Breast epithelium (tissue), 4 donors: Measurements from ENCODE around the gene ATRN. TPM values are rescaled to one million over a fixed set of nuclear protein-coding genes. Genes with fewer than 3 reads are reported as not detected.

Experiments
- DNase-seq, 2 donors: peaks; one replicate each; pipeline ENCODE4 v3.0.0-alpha.2; 2019; ENCODE audit warnings: low spot score in 2 of 2
- H3K27ac ChIP-seq, 2 donors: fragments of 200-600 bp; sonication (generic) in 1 of 2; one replicate each; pipeline ENCODE4 v1.5.1; 2016 to 2019; ENCODE audit warnings: mild to moderate bottlenecking in 1 of 2
- H3K27me3 ChIP-seq, 2 donors: fragments of 200-600 bp; sonication (generic) in 1 of 2; one replicate each; pipeline versions ENCODE4 v1.5.1 to v1.6.0; 2017 to 2019; ENCODE audit warnings: control low read depth in 1 of 2, mild to moderate bottlenecking in 1 of 2
- H3K36me3 ChIP-seq: fragments of 200-600 bp; one replicate; pipeline ENCODE4 v1.5.1; 2019
- H3K4me1 ChIP-seq, 2 donors: fragments of 200-600 bp; sonication (generic); one replicate each; pipeline ENCODE4 v1.5.1; 2016 to 2019; ENCODE audit warnings: control low read depth in 1 of 2
- H3K4me3 ChIP-seq, 3 donors: fragments of 200-600 bp; sonication (generic); 1 replicate in 2 of 3; 2 replicates in 1 of 3; pipeline ENCODE4 v1.5.1; 2016 to 2019; ENCODE audit warnings: mild to moderate bottlenecking in 3 of 3, moderate library complexity in 2 of 3
- H3K9me3 ChIP-seq, 2 donors: fragments of 200-600 bp; sonication (generic) in 1 of 2; one replicate each; pipeline ENCODE4 v1.5.1; 2016 to 2019; ENCODE audit warnings: control low read depth in 1 of 2
- CTCF ChIP-seq, 3 donors: fragments of 450-650 bp; IDR thresholded peaks; one replicate each; pipeline ENCODE4 v1.5.1; 2016 to 2017; ENCODE audit warnings: antibody characterized with exemption in 3 of 3, mild to moderate bottlenecking in 3 of 3, moderate library complexity in 3 of 3
- POLR2A ChIP-seq: fragments of 450-650 bp; IDR thresholded peaks from one replicate; pipeline ENCODE4 v1.6.1; 2016; ENCODE audit warnings: antibody characterized with exemption, mild to moderate bottlenecking, moderate library complexity
- POLR2AphosphoS5 ChIP-seq, 3 donors: sonication (generic); formaldehyde crosslinking; IDR thresholded peaks; one replicate each; pipeline ENCODE4 v1.6.1; 2017; ENCODE audit warnings: antibody characterized with exemption in 3 of 3
- intact Hi-C: fragments of 100-400 bp; cut with DNase I; formaldehyde crosslinking; loops from one replicate; pipeline ENCODE4 v1.15.1; 2023; ENCODE audit warnings: low total_unique reads
- total RNA-seq, 3 donors: library from RNA; depleted of rRNA; stranded (reverse); fragments of >200 nt; gene quantifications; one replicate each; pipeline ENCODE4 v1.1.0, GENCODE V29; 2016

ATRN gene
- total RNA-seq, 3 donors from 2014 or later, result 26.5 to 35.6 (median 32.3) TPM

GRCh38 chr20:3661814-3662665, 191.2 kb downstream of the ATRN start:
- Histone ChIP-seq H3K9me3 (no peaks in the 10 kb centered on the region), H3K27me3 (peaks cover 0 to 39% of the 10 kb centered on the region in 2 donors), H3K27ac (no peak overlapping the region), H3K36me3 (no peaks in the 10 kb centered on the region), H3K4me1 (peaks cover 0 to 5% of the 10 kb centered on the region in 2 donors), H3K4me3 (no peak overlapping the region)
- no peak for DNase-seq
- no peak for TF ChIP-seq POLR2AphosphoS5 (IDR thresholded peaks at IDR 0.05)
- TF ChIP-seq POLR2A, result no peak
- no peak for TF ChIP-seq CTCF (IDR thresholded peaks at IDR 0.05)
- intact Hi-C loops, result no loop called here

- peaks cover 0 to 5% of the 10 kb centered on the region in 2 donors for H3K4me1 ChIP-seq
- intact Hi-C loops, result no loop called here
- no peaks in the 10 kb centered on the region for H3K36me3 ChIP-seq
- TF ChIP-seq POLR2AphosphoS5 (IDR thresholded peaks at IDR 0.05) (no peak), POLR2A (no peak), CTCF (IDR thresholded peaks at IDR 0.05) (no peak)
- H3K27ac ChIP-seq, result no peak within 1 kb of the TSS
- DNase-seq, result no peak
- no peaks in the 10 kb centered on the region for H3K9me3 ChIP-seq
- H3K27me3 ChIP-seq, result peaks cover 0 to 39% of the 10 kb centered on the region in 2 donors
- H3K4me3 ChIP-seq, result no peak within 1 kb of the TSS
These were observed 192.3 kb downstream of the ATRN start, which contains the start of gene GFRA4 for GRCh38 chr20:3663031-3663701. TSS of gene GFRA4 (minus strand) at chr20:3663399. CDS start at chr20:3663399, 0 bp downstream.

DNA sequence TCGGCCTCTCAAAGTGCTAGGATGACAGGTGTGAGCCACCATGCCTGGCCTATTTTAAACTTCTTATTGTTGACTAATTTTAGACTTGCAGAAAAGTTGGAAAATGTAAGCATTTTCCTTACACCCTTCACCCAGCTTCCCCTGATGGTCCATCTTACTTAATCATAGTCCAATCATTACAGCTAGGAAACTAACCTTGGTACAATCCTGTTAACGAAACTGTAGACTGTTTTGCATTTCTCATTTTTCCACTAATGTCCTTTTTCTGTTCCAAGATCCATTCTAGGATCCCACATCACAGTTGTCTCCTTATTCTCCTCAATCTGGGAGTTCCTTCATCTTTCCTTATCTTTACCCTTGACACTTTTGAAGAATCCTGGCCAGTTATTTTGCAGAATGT, 193.0 kb downstream of the ATRN start:
- no peaks in the 10 kb centered on the region for H3K36me3 ChIP-seq
- DNase-seq, result no peak
- TF ChIP-seq CTCF (IDR thresholded peaks at IDR 0.05), result no peak
- no peak for TF ChIP-seq POLR2AphosphoS5 (IDR thresholded peaks at IDR 0.05)
- no peak for TF ChIP-seq POLR2A
- peaks cover 0 to 39% of the 10 kb centered on the region in 2 donors for H3K27me3 ChIP-seq
- no peak overlapping the region for H3K27ac ChIP-seq
- H3K9me3 ChIP-seq, result no peaks in the 10 kb centered on the region
- intact Hi-C loops, result no loop called here
- H3K4me1 ChIP-seq, result peaks cover 0 to 5% of the 10 kb centered on the region in 2 donors
- H3K4me3 ChIP-seq, result no peak overlapping the region

GRCh38 chr20:3667434-3668037, 196.7 kb downstream of the ATRN start:
- Histone ChIP-seq H3K9me3 (no peaks in the 10 kb centered on the region), H3K36me3 (no peaks in the 10 kb centered on the region), H3K27me3 (peaks cover 0 to 26% of the 10 kb centered on the region in 2 donors), H3K4me1 (no peaks in the 10 kb centered on the region), H3K27ac (no peak overlapping the region), H3K4me3 (no peak overlapping the region)
- intact Hi-C loops, result no loop called here
- no peak for DNase-seq
- no peak for TF ChIP-seq POLR2AphosphoS5 (IDR thresholded peaks at IDR 0.05)
- TF ChIP-seq CTCF (IDR thresholded peaks at IDR 0.05), result no peak
- no peak for TF ChIP-seq POLR2A
